GM10248 (cell line): Measurements from ENCODE around the gene ZDHHC20.
"Not testable (repeated sequence)": the region's sequence is repeated elsewhere in the genome, so short reads cannot be mapped to it uniquely, and the experiment has no call there.

Experiments
- CTCF ChIA-PET: fragments of 300-600 bp; sonication (Branson Sonifier 250); formaldehyde crosslinking; extraction: SDS; loops from one replicate; lab custom pipeline; 2021; ENCODE audit warnings: antibody characterized with exemption; lab: Yijun Ruan, JAX
- POLR2A ChIA-PET: fragments of 350-650 bp; sonication (Branson Sonifier 250); formaldehyde crosslinking; extraction: SDS; loops from one replicate; lab custom pipeline; 2020; ENCODE audit warnings: antibody characterized with exemption; lab: Yijun Ruan, JAX
- DNase-seq: peaks from one replicate; pipeline ENCODE4 v3.0.0; 2012; ENCODE audit errors: extremely low spot score
- CTCF ChIP-seq: IDR thresholded peaks from 2 replicates; pipeline ENCODE4 v1.5.1; 2012; ENCODE audit warnings: mild to moderate bottlenecking, low read depth; ENCODE audit errors: extremely low read depth, missing control alignments, control extremely low read depth

The ZDHHC20 gene

GRCh38 chr13:21434588-21434987 lies 24.5 kb downstream of the ZDHHC20 start:
- POLR2A ChIA-PET: no interaction called here
- CTCF ChIA-PET: interaction anchor here (1.5 kb wide), 1 partner anchor 43 kb away, joined by 5 read pairs; no protein-coding TSS in a partner anchor
- no peak for TF ChIP-seq CTCF
- DNase-seq: no peak

GRCh38 chr13:21429211-21429610 lies 29.9 kb downstream of the ZDHHC20 start:
- DNase-seq: no peak
- no peak for TF ChIP-seq CTCF
- ChIA-PET CTCF (interaction anchor here (2.2 kb wide), 1 partner anchor 48 kb away, joined by 6 read pairs; no protein-coding TSS in a partner anchor), POLR2A (no interaction called here)

- TF ChIP-seq CTCF: no peak
- peak; percentile 35 for DNase-seq
- CTCF ChIA-PET: interaction anchor here (0.7 kb wide), 1 partner anchor 9 kb away, joined by 3 read pairs; no protein-coding TSS in a partner anchor
- POLR2A ChIA-PET: no interaction called here
Observed at GRCh38 chr13:21427741-21428140, 31.4 kb downstream of the ZDHHC20 start.

- POLR2A ChIA-PET: interaction anchor here (0.6 kb wide), 1 partner anchor 16 kb away, joined by 4 read pairs; no protein-coding TSS in a partner anchor
- CTCF ChIA-PET: no interaction called here
- DNase-seq: no peak
- no peak for TF ChIP-seq CTCF
Observed at GRCh38 chr13:21426238-21426637, 32.9 kb downstream of the ZDHHC20 start.

- POLR2A ChIA-PET: no interaction called here
- TF ChIP-seq CTCF: no peak
- CTCF ChIA-PET: no interaction called here
- DNase-seq: no peak
Observed at GRCh38 chr13:21420706-21421105, 38.4 kb downstream of the ZDHHC20 start.

- CTCF ChIA-PET: no interaction called here
Observed at GRCh38 chr13:21413013-21413412, 46.1 kb downstream of the ZDHHC20 start.

GRCh38 chr13:21410453-21410852 lies 48.6 kb downstream of the ZDHHC20 start:
- POLR2A ChIA-PET: interaction anchor here (0.6 kb wide), 1 partner anchor 16 kb away, joined by 4 read pairs; no protein-coding TSS in a partner anchor
- CTCF ChIA-PET: interaction anchor here (1.1 to 1.2 kb wide), 2 partner anchors 18 to 56 kb away, joined by 3 read pairs; no protein-coding TSS in a partner anchor
- DNase-seq: not testable (repeated sequence)

More at GRCh38 chr13:21413013-21413412, 46.1 kb downstream of the ZDHHC20 start:
- no peak for TF ChIP-seq CTCF
- DNase-seq: no peak
- POLR2A ChIA-PET: interaction anchor here (0.7 kb wide), 1 partner anchor 46 kb away, joined by 5 read pairs; the partner anchor contains the start of gene ZDHHC20
